ENCODE results near the gene RASGRP1.

The RASGRP1 gene

GRCh38 chr15:38503496-38503895, 61.1 kb downstream of the RASGRP1 start:
- no peak for DNase-seq

- DNase-seq = no peak
Measured at GRCh38 chr15:38499651-38500050, 65.0 kb downstream of the RASGRP1 start.

- DNase-seq = no peak
Measured at GRCh38 chr15:38496151-38496550, 68.5 kb downstream of the RASGRP1 start.

GRCh38 chr15:38490242-38490922, 74.2 kb downstream of the RASGRP1 start:
- DNase-seq = no peak

GRCh38 chr15:38487378-38487777, 77.2 kb downstream of the RASGRP1 start:
- no peak for DNase-seq

- DNase-seq = no peak
Measured at GRCh38 chr15:38486936-38487335, 77.7 kb downstream of the RASGRP1 start.

GRCh38 chr15:38482572-38482971, 82.0 kb downstream of the RASGRP1 start:
- no peak for DNase-seq

- DNase-seq = no peak
Measured at GRCh38 chr15:38481761-38482160, 82.9 kb downstream of the RASGRP1 start.

GRCh38 chr15:38481113-38481512, 83.5 kb downstream of the RASGRP1 start:
- no peak for DNase-seq

- no peak for DNase-seq
Measured at GRCh38 chr15:38479756-38480155, 84.9 kb downstream of the RASGRP1 start.

GRCh38 chr15:38479266-38479665, 85.3 kb downstream of the RASGRP1 start:
- DNase-seq = no peak

GRCh38 chr15:38477637-38478036, 87.0 kb downstream of the RASGRP1 start:
- DNase-seq = no peak

- no peak for DNase-seq
Measured at GRCh38 chr15:38476120-38476519, 88.5 kb downstream of the RASGRP1 start.

- DNase-seq = no peak
Measured at GRCh38 chr15:38475361-38475760, 89.3 kb downstream of the RASGRP1 start.

- no peak for DNase-seq
Measured at GRCh38 chr15:38474155-38474757, 90.4 kb downstream of the RASGRP1 start.

- no peak for DNase-seq
Measured at GRCh38 chr15:38471974-38472373, 92.6 kb downstream of the RASGRP1 start.

- no peak for DNase-seq
Measured at GRCh38 chr15:38470816-38471215, 93.8 kb downstream of the RASGRP1 start.

GRCh38 chr15:38464675-38465074, 99.9 kb downstream of the RASGRP1 start:
- DNase-seq = no peak

GRCh38 chr15:38463893-38464292, 100.7 kb downstream of the RASGRP1 start:
- no peak for DNase-seq

GRCh38 chr15:38461066-38461833, 103.4 kb downstream of the RASGRP1 start:
- DNase-seq = no peak

GRCh38 chr15:38460543-38460942, 104.1 kb downstream of the RASGRP1 start:
- DNase-seq = no peak

- no peak for DNase-seq
Measured at GRCh38 chr15:38459480-38459879, 105.1 kb downstream of the RASGRP1 start.

GRCh38 chr15:38458646-38459045, 106.0 kb downstream of the RASGRP1 start:
- DNase-seq = no peak

GRCh38 chr15:38455092-38455491, 109.5 kb downstream of the RASGRP1 start:
- no peak for DNase-seq

Data from right hindlimb (tissue), 1 donor.